ENCODE results near the gene PEX5L. TPM values are rescaled to one million over a fixed set of nuclear protein-coding genes. Genes with fewer than 3 reads are reported as not detected.
A peak's percentile ranks its signal among the peaks of the same experiment; 100 is the strongest.

PEX5L gene
- total and polyA plus RNA-seq, 5 donors from 2014 or later = 0.03 TPM; not detected in 3

GRCh38 chr3:179828738-179829137 is 208.0 kb downstream of the PEX5L start:
- Mint-ChIP-seq H3K27ac (no peak overlapping the region), H3K9me3 (no peaks in the 10 kb centered on the region), H3K4me3 (no peak overlapping the region), H3K4me1 (peaks cover 0 to 2% (median 0%) of the 10 kb centered on the region in 4 donors), H3K27me3 (peaks cover 9% of the 10 kb centered on the region), H3K36me3 (no peaks in the 10 kb centered on the region)
- no peaks in the 10 kb centered on the region for H3K36me3 ChIP-seq (ENCODE audit: control insufficient read depth, insufficient read depth, low read length)
- no peaks in the 10 kb centered on the region for H3K4me1 ChIP-seq (ENCODE audit: control insufficient read depth, insufficient read depth, low read length, poor library complexity, severe bottlenecking)
- ATAC-seq (ENCODE audit: low read depth in 2 of 2) (no peak), DNase-seq (no peak)
- peaks cover 1% of the 10 kb centered on the region for H3K27me3 ChIP-seq (ENCODE audit: control insufficient read depth, insufficient read depth, low read length)
- H3K4me3 ChIP-seq (ENCODE audit: low read depth, low read length) = no peak overlapping the region
- H3K9me3 ChIP-seq (ENCODE audit: control insufficient read depth in 2 of 2, low read length in 2 of 2) = no peaks in the 10 kb centered on the region
- no peak overlapping the region for H3K27ac ChIP-seq (ENCODE audit: insufficient read depth, low read length, poor library complexity, severe bottlenecking)

GRCh38 chr3:179826247-179826637 is 210.5 kb downstream of the PEX5L start:
- DNase-seq = no peak
- no peaks in the 10 kb centered on the region for H3K4me1 ChIP-seq (ENCODE audit: control insufficient read depth, insufficient read depth, low read length, poor library complexity, severe bottlenecking)
- H3K9me3 ChIP-seq (ENCODE audit: control insufficient read depth in 2 of 2, low read length in 2 of 2) = no peaks in the 10 kb centered on the region
- peaks cover 9% of the 10 kb centered on the region for H3K27me3 Mint-ChIP-seq
- ATAC-seq (ENCODE audit: low read depth in 2 of 2) = no peak
- no peak overlapping the region for H3K4me3 Mint-ChIP-seq
- H3K27ac Mint-ChIP-seq = no peak overlapping the region
- H3K36me3 ChIP-seq (ENCODE audit: control insufficient read depth, insufficient read depth, low read length) = no peaks in the 10 kb centered on the region
- no peaks in the 10 kb centered on the region for H3K36me3 Mint-ChIP-seq
- peaks cover 1% of the 10 kb centered on the region for H3K27me3 ChIP-seq (ENCODE audit: control insufficient read depth, insufficient read depth, low read length)
- no peaks in the 10 kb centered on the region for H3K9me3 Mint-ChIP-seq
- H3K4me3 ChIP-seq (ENCODE audit: low read depth, low read length) = no peak overlapping the region
- H3K27ac ChIP-seq (ENCODE audit: insufficient read depth, low read length, poor library complexity, severe bottlenecking) = no peak overlapping the region
- H3K4me1 Mint-ChIP-seq = peaks cover 0 to 2% (median 0%) of the 10 kb centered on the region in 4 donors

- no peak for ATAC-seq (ENCODE audit: low read depth in 2 of 2)
- peaks cover 0 to 2% (median 0%) of the 10 kb centered on the region in 4 donors for H3K4me1 Mint-ChIP-seq
- H3K27ac ChIP-seq (ENCODE audit: insufficient read depth, low read length, poor library complexity, severe bottlenecking) = no peak overlapping the region
These were observed 211.1 kb downstream of the PEX5L start for GRCh38 chr3:179825527-179826246.

GRCh38 chr3:179822296-179822695 is 214.4 kb downstream of the PEX5L start:
- no peaks in the 10 kb centered on the region for H3K9me3 ChIP-seq (ENCODE audit: control insufficient read depth in 2 of 2, low read length in 2 of 2)
- Mint-ChIP-seq H3K9me3 (peaks cover 0 to 2% (median 0%) of the 10 kb centered on the region in 7 donors), H3K27ac (no peak overlapping the region), H3K27me3 (peaks cover 14% of the 10 kb centered on the region), H3K4me3 (no peak overlapping the region), H3K36me3 (no peaks in the 10 kb centered on the region), H3K4me1 (peaks cover 0 to 2% (median 0%) of the 10 kb centered on the region in 4 donors)
- ATAC-seq (ENCODE audit: low read depth in 2 of 2) = no peak
- H3K27ac ChIP-seq (ENCODE audit: insufficient read depth, low read length, poor library complexity, severe bottlenecking) = no peak overlapping the region
- no peak overlapping the region for H3K4me3 ChIP-seq (ENCODE audit: low read depth, low read length)
- H3K27me3 ChIP-seq (ENCODE audit: control insufficient read depth, insufficient read depth, low read length) = no peaks in the 10 kb centered on the region
- DNase-seq = no peak
- no peaks in the 10 kb centered on the region for H3K4me1 ChIP-seq (ENCODE audit: control insufficient read depth, insufficient read depth, low read length, poor library complexity, severe bottlenecking)
- H3K36me3 ChIP-seq (ENCODE audit: control insufficient read depth, insufficient read depth, low read length) = no peaks in the 10 kb centered on the region

More at GRCh38 chr3:179825527-179826246, 211.1 kb downstream of the PEX5L start:
- Histone ChIP-seq H3K9me3 (ENCODE audit: control insufficient read depth in 2 of 2, low read length in 2 of 2) (no peaks in the 10 kb centered on the region), H3K27me3 (ENCODE audit: control insufficient read depth, insufficient read depth, low read length) (peaks cover 1% of the 10 kb centered on the region), H3K36me3 (ENCODE audit: control insufficient read depth, insufficient read depth, low read length) (no peaks in the 10 kb centered on the region), H3K4me1 (ENCODE audit: control insufficient read depth, insufficient read depth, low read length, poor library complexity, severe bottlenecking) (no peaks in the 10 kb centered on the region), H3K4me3 (ENCODE audit: low read depth, low read length) (no peak overlapping the region)
- H3K9me3 Mint-ChIP-seq = peaks cover 0 to 2% (median 0%) of the 10 kb centered on the region in 7 donors
- no peak overlapping the region for H3K4me3 Mint-ChIP-seq
- no peaks in the 10 kb centered on the region for H3K36me3 Mint-ChIP-seq
- no peak overlapping the region for H3K27ac Mint-ChIP-seq
- no peak for DNase-seq
- H3K27me3 Mint-ChIP-seq = peaks cover 13% of the 10 kb centered on the region

- no peaks in the 10 kb centered on the region for H3K4me1 ChIP-seq (ENCODE audit: control insufficient read depth, insufficient read depth, low read length, poor library complexity, severe bottlenecking)
- DNase-seq (no peak), ATAC-seq (ENCODE audit: low read depth in 2 of 2) (no peak)
- no peak overlapping the region for H3K27ac Mint-ChIP-seq
- no peaks in the 10 kb centered on the region for H3K27me3 ChIP-seq (ENCODE audit: control insufficient read depth, insufficient read depth, low read length)
- H3K9me3 Mint-ChIP-seq = peaks cover 0 to 2% (median 0%) of the 10 kb centered on the region in 7 donors
- no peaks in the 10 kb centered on the region for H3K9me3 ChIP-seq (ENCODE audit: control insufficient read depth in 2 of 2, low read length in 2 of 2)
- H3K27me3 Mint-ChIP-seq = peaks cover 11% of the 10 kb centered on the region
- H3K4me3 ChIP-seq (ENCODE audit: low read depth, low read length) = no peak overlapping the region
- H3K36me3 ChIP-seq (ENCODE audit: control insufficient read depth, insufficient read depth, low read length) = no peaks in the 10 kb centered on the region
- no peak overlapping the region for H3K27ac ChIP-seq (ENCODE audit: insufficient read depth, low read length, poor library complexity, severe bottlenecking)
- no peaks in the 10 kb centered on the region for H3K4me1 Mint-ChIP-seq
- no peak overlapping the region for H3K4me3 Mint-ChIP-seq
- no peaks in the 10 kb centered on the region for H3K36me3 Mint-ChIP-seq
These were observed 217.4 kb downstream of the PEX5L start for GRCh38 chr3:179819379-179819778.

GRCh38 chr3:179812096-179812382 is 224.7 kb downstream of the PEX5L start:
- no peak overlapping the region for H3K27ac ChIP-seq (ENCODE audit: insufficient read depth, low read length, poor library complexity, severe bottlenecking)
- H3K27me3 Mint-ChIP-seq = peaks cover 6% of the 10 kb centered on the region
- no peaks in the 10 kb centered on the region for H3K9me3 ChIP-seq (ENCODE audit: control insufficient read depth in 2 of 2, low read length in 2 of 2)
- no peaks in the 10 kb centered on the region for H3K36me3 Mint-ChIP-seq
- peaks cover 0 to 12% (median 3%) of the 10 kb centered on the region in 4 donors for H3K4me1 Mint-ChIP-seq
- no peak for ATAC-seq (ENCODE audit: low read depth in 2 of 2)
- H3K27ac Mint-ChIP-seq = no peak overlapping the region
- H3K9me3 Mint-ChIP-seq = peaks cover 0 to 1% (median 0%) of the 10 kb centered on the region in 7 donors
- H3K4me3 Mint-ChIP-seq = no peak overlapping the region
- H3K36me3 ChIP-seq (ENCODE audit: control insufficient read depth, insufficient read depth, low read length) = no peaks in the 10 kb centered on the region
- H3K27me3 ChIP-seq (ENCODE audit: control insufficient read depth, insufficient read depth, low read length) = no peaks in the 10 kb centered on the region
- no peak overlapping the region for H3K4me3 ChIP-seq (ENCODE audit: low read depth, low read length)
- DNase-seq = no peak
- no peaks in the 10 kb centered on the region for H3K4me1 ChIP-seq (ENCODE audit: control insufficient read depth, insufficient read depth, low read length, poor library complexity, severe bottlenecking)

- Mint-ChIP-seq H3K4me1 (peaks cover 0 to 12% (median 3%) of the 10 kb centered on the region in 4 donors), H3K36me3 (no peaks in the 10 kb centered on the region), H3K27me3 (peaks cover 6% of the 10 kb centered on the region), H3K27ac (no peak overlapping the region), H3K4me3 (no peak overlapping the region), H3K9me3 (no peaks in the 10 kb centered on the region)
- ATAC-seq (ENCODE audit: low read depth in 2 of 2) (no peak), DNase-seq (peak in 1 of 3 donors; percentile 52)
- H3K27ac ChIP-seq (ENCODE audit: insufficient read depth, low read length, poor library complexity, severe bottlenecking) = no peak overlapping the region
- no peaks in the 10 kb centered on the region for H3K36me3 ChIP-seq (ENCODE audit: control insufficient read depth, insufficient read depth, low read length)
- H3K27me3 ChIP-seq (ENCODE audit: control insufficient read depth, insufficient read depth, low read length) = no peaks in the 10 kb centered on the region
- H3K4me1 ChIP-seq (ENCODE audit: control insufficient read depth, insufficient read depth, low read length, poor library complexity, severe bottlenecking) = no peaks in the 10 kb centered on the region
- H3K9me3 ChIP-seq (ENCODE audit: control insufficient read depth in 2 of 2, low read length in 2 of 2) = no peaks in the 10 kb centered on the region
- no peak overlapping the region for H3K4me3 ChIP-seq (ENCODE audit: low read depth, low read length)
These were observed 225.2 kb downstream of the PEX5L start for GRCh38 chr3:179811321-179812095.
